Measurements from ENCODE around the gene SNX4.

DNA sequence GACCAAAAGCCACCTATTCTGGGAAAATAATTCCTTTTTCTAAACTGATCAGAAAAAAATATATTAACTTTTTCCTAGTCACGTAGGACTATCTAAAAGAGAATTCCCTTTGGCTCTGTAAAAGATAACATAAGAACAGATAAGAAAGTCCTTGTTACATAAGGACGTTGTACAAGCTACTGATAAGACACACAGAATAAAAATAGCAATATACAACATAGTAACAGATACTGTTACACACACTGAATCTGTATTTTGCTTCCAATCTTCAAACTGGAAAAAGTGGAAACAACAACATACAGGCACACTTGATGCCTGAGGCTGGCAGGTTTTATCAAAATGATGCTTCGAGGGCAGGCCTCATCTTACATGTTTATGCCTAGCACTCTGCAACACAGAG, 59.8 kb downstream of the SNX4 start:
- TF ChIP-seq, protein P1, sequence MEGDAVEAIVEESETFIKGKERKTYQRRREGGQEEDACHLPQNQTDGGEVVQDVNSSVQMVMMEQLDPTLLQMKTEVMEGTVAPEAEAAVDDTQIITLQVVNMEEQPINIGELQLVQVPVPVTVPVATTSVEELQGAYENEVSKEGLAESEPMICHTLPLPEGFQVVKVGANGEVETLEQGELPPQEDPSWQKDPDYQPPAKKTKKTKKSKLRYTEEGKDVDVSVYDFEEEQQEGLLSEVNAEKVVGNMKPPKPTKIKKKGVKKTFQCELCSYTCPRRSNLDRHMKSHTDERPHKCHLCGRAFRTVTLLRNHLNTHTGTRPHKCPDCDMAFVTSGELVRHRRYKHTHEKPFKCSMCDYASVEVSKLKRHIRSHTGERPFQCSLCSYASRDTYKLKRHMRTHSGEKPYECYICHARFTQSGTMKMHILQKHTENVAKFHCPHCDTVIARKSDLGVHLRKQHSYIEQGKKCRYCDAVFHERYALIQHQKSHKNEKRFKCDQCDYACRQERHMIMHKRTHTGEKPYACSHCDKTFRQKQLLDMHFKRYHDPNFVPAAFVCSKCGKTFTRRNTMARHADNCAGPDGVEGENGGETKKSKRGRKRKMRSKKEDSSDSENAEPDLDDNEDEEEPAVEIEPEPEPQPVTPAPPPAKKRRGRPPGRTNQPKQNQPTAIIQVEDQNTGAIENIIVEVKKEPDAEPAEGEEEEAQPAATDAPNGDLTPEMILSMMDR (IDR thresholded peaks at IDR 0.05) = no peak
- no peak for TF ChIP-seq EZH2 (IDR thresholded peaks at IDR 0.05; ENCODE audit: borderline replicate concordance, insufficient read depth, low read depth, low read length, poor library complexity, severe bottlenecking)
